Breast epithelium (tissue), 4 donors: ENCODE results near the gene ELK4. TPM values are rescaled to one million over a fixed set of nuclear protein-coding genes. Genes with fewer than 3 reads are reported as not detected.

Source experiments
- DNase-seq, 2 donors: peaks; one replicate each; pipeline ENCODE4 v3.0.0-alpha.2; 2019; ENCODE audit warnings: low spot score in 2 of 2
- H3K27ac ChIP-seq, 2 donors: fragments of 200-600 bp; sonication (generic) in 1 of 2; one replicate each; pipeline ENCODE4 v1.5.1; 2016 to 2019; ENCODE audit warnings: mild to moderate bottlenecking in 1 of 2
- H3K27me3 ChIP-seq, 2 donors: fragments of 200-600 bp; sonication (generic) in 1 of 2; one replicate each; pipeline versions ENCODE4 v1.5.1 to v1.6.0; 2017 to 2019; ENCODE audit warnings: control low read depth in 1 of 2, mild to moderate bottlenecking in 1 of 2
- H3K36me3 ChIP-seq: fragments of 200-600 bp; one replicate; pipeline ENCODE4 v1.5.1; 2019
- H3K4me1 ChIP-seq, 2 donors: fragments of 200-600 bp; sonication (generic); one replicate each; pipeline ENCODE4 v1.5.1; 2016 to 2019; ENCODE audit warnings: control low read depth in 1 of 2
- H3K4me3 ChIP-seq, 3 donors: fragments of 200-600 bp; sonication (generic); 1 replicate in 2 of 3; 2 replicates in 1 of 3; pipeline ENCODE4 v1.5.1; 2016 to 2019; ENCODE audit warnings: mild to moderate bottlenecking in 3 of 3, moderate library complexity in 2 of 3
- H3K9me3 ChIP-seq, 2 donors: fragments of 200-600 bp; sonication (generic) in 1 of 2; one replicate each; pipeline ENCODE4 v1.5.1; 2016 to 2019; ENCODE audit warnings: control low read depth in 1 of 2
- POLR2A ChIP-seq: fragments of 450-650 bp; IDR thresholded peaks from one replicate; pipeline ENCODE4 v1.6.1; 2016; ENCODE audit warnings: antibody characterized with exemption, mild to moderate bottlenecking, moderate library complexity
- POLR2AphosphoS5 ChIP-seq, 3 donors: sonication (generic); formaldehyde crosslinking; IDR thresholded peaks; one replicate each; pipeline ENCODE4 v1.6.1; 2017; ENCODE audit warnings: antibody characterized with exemption in 3 of 3
- intact Hi-C: fragments of 100-400 bp; cut with DNase I; formaldehyde crosslinking; loops from one replicate; pipeline ENCODE4 v1.15.1; 2023; ENCODE audit warnings: low total_unique reads
- total RNA-seq, 3 donors: library from RNA; depleted of rRNA; stranded (reverse); fragments of >200 nt; gene quantifications; one replicate each; pipeline ENCODE4 v1.1.0, GENCODE V29; 2016
- TF ChIP-seq, protein P1 (sequence below), 3 donors: fragments of 450-650 bp; IDR thresholded peaks; one replicate each; pipeline ENCODE4 v1.5.1; 2016 to 2017; ENCODE audit warnings: antibody characterized with exemption in 3 of 3, mild to moderate bottlenecking in 3 of 3, moderate library complexity in 3 of 3

The ELK4 gene
- total RNA-seq, 3 donors from 2014 or later, result 22.6 to 32.5 (median 26.5) TPM

DNA sequence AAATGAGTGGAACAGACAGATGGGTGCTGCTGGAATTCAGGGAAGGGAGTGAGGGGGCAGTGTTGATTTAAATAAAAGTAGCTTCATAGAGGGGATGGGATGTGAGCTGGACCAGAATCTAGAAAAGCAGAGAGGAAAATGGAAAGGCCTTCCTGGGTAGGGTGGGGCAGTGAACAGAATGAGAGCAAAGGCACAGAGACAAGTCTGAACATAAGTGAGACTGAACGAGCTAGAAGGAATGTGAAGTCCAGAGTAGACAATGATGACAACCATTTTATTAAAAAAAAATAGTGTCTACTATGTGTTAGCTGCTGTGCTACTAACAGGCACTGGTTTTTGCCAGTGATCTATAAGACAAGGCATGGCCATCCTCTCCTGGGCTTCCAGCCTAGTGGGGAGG is 36.0 kb downstream of the ELK4 start:
- no peak for TF ChIP-seq POLR2AphosphoS5 (IDR thresholded peaks at IDR 0.05)
- TF ChIP-seq, protein P1, sequence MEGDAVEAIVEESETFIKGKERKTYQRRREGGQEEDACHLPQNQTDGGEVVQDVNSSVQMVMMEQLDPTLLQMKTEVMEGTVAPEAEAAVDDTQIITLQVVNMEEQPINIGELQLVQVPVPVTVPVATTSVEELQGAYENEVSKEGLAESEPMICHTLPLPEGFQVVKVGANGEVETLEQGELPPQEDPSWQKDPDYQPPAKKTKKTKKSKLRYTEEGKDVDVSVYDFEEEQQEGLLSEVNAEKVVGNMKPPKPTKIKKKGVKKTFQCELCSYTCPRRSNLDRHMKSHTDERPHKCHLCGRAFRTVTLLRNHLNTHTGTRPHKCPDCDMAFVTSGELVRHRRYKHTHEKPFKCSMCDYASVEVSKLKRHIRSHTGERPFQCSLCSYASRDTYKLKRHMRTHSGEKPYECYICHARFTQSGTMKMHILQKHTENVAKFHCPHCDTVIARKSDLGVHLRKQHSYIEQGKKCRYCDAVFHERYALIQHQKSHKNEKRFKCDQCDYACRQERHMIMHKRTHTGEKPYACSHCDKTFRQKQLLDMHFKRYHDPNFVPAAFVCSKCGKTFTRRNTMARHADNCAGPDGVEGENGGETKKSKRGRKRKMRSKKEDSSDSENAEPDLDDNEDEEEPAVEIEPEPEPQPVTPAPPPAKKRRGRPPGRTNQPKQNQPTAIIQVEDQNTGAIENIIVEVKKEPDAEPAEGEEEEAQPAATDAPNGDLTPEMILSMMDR (IDR thresholded peaks at IDR 0.05), result no peak
- no peak for TF ChIP-seq POLR2A
- no peak for DNase-seq
- H3K27me3 ChIP-seq, result no peaks in the 10 kb centered on the region
- H3K4me1 ChIP-seq, result peaks cover 0 to 19% of the 10 kb centered on the region in 2 donors
- H3K36me3 ChIP-seq, result no peaks in the 10 kb centered on the region
- H3K4me3 ChIP-seq, result no peak overlapping the region
- intact Hi-C loops, result loop anchor here (10.0 kb wide), 1 partner anchor 49 kb away; no protein-coding TSS in a partner anchor
- no peak overlapping the region for H3K27ac ChIP-seq
- no peaks in the 10 kb centered on the region for H3K9me3 ChIP-seq

DNA sequence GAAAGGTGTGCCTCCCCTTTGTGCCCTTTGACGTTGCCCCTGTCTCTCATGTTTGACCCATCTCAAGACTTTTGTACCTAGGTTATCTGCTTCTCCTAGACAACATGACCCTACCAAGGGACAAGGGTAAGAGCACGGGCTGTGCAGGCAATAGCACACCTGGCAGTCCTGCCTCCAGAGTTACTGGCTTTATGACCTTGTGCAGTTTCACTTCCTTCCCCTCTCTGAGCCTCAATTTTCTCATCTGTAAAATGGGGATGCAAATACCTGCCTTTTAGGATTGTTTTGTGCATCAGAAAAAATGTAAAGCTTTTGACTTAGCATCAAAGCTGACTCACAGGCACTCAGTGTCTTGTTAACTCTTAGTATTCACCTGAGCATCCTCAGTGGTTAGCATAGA is 36.4 kb downstream of the ELK4 start:
- H3K4me1 ChIP-seq, result peaks cover 0 to 19% of the 10 kb centered on the region in 2 donors
- H3K9me3 ChIP-seq, result no peaks in the 10 kb centered on the region
- H3K27ac ChIP-seq, result no peak overlapping the region
- no peaks in the 10 kb centered on the region for H3K36me3 ChIP-seq
- DNase-seq, result no peak
- no peaks in the 10 kb centered on the region for H3K27me3 ChIP-seq
- H3K4me3 ChIP-seq, result no peak overlapping the region
- no peak for TF ChIP-seq POLR2A
- no peak for TF ChIP-seq POLR2AphosphoS5 (IDR thresholded peaks at IDR 0.05)
- TF ChIP-seq, protein P1 (IDR thresholded peaks at IDR 0.05), result no peak
- intact Hi-C loops, result loop anchor here (10.0 kb wide), 1 partner anchor 49 kb away; no protein-coding TSS in a partner anchor

DNA sequence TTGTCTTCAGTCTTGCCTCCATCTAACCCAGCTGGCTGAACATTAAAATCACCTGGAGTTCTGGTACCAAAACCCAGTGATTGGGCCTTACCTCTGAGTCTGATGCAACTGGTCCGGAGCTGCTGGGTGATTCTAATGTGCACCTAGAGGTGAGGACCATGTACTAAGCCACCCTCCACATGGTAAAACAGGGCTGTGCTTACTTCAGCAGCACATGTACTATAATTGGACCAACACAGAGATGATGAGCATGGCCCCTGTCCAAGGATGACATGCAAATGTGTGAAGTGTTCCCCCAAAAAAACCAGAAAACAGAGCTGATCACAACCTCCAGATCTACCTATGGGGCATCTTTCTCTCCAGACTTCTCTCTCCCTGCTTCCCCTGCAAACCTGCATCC is 37.0 kb downstream of the ELK4 start:
- no peaks in the 10 kb centered on the region for H3K36me3 ChIP-seq
- H3K4me3 ChIP-seq, result no peak overlapping the region
- H3K27ac ChIP-seq, result no peak overlapping the region
- DNase-seq, result no peak
- H3K9me3 ChIP-seq, result no peaks in the 10 kb centered on the region
- intact Hi-C loops, result loop anchor here (10.0 kb wide), 1 partner anchor 50 kb away; no protein-coding TSS in a partner anchor
- peaks cover 0 to 19% of the 10 kb centered on the region in 2 donors for H3K4me1 ChIP-seq
- TF ChIP-seq POLR2AphosphoS5 (IDR thresholded peaks at IDR 0.05), result no peak
- TF ChIP-seq POLR2A, result no peak
- TF ChIP-seq, protein P1 (IDR thresholded peaks at IDR 0.05), result no peak
- no peaks in the 10 kb centered on the region for H3K27me3 ChIP-seq

DNA sequence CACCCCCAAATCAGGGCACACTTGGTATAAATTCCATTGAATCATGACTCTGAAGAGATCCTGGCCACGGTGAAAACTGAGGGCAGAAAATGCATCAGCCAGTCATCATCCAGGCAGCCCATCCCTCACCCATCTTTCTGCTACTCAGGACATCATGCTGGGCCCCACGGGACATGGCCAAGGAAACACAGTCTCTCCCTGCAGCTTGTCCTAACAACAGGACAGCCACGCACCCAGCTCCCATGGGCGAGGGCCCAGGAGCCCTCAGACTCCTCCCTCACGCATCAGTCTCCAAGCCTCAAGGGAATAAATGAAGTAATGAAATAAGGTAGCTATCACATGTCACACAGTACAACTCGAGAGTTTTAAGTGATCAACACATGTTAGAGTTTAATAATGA is 37.8 kb downstream of the ELK4 start:
- Histone ChIP-seq H3K4me3 (no peak overlapping the region), H3K9me3 (no peaks in the 10 kb centered on the region), H3K27me3 (no peaks in the 10 kb centered on the region), H3K36me3 (no peaks in the 10 kb centered on the region), H3K4me1 (peaks cover 0 to 13% of the 10 kb centered on the region in 2 donors), H3K27ac (peak overlapping the region in 1 of 2 donors; percentile 17)
- no peak for DNase-seq
- intact Hi-C loops, result loop anchor here (10.0 kb wide), 1 partner anchor 51 kb away; no protein-coding TSS in a partner anchor
- TF ChIP-seq, protein P1 (IDR thresholded peaks at IDR 0.05), result no peak
- no peak for TF ChIP-seq POLR2AphosphoS5 (IDR thresholded peaks at IDR 0.05)
- TF ChIP-seq POLR2A, result no peak

DNA sequence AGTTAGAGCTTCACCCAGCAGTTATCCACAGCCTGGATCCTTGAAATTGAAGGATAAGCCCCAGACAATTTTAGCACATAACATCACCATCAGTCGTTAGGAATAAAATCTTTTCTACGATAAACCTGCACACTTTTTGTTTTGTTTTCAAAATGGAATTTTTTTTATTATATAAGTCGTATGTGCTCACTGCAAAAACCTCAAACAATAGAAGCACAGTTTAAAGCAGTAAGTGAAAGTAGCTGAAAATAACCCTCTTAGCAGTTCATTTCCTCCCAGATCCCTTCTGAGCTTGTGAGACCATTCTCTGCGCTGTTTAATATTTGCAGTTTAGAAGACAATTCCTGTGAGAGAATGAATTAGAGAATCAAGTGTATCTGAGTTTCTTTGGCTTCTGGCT is 38.3 kb downstream of the ELK4 start:
- Histone ChIP-seq H3K4me3 (no peak overlapping the region), H3K27ac (peak overlapping the region in 1 of 2 donors; percentile 17), H3K27me3 (no peaks in the 10 kb centered on the region), H3K9me3 (no peaks in the 10 kb centered on the region), H3K4me1 (peaks cover 0 to 9% of the 10 kb centered on the region in 2 donors), H3K36me3 (no peaks in the 10 kb centered on the region)
- TF ChIP-seq POLR2AphosphoS5 (IDR thresholded peaks at IDR 0.05) (no peak), POLR2A (no peak)
- TF ChIP-seq, protein P1 (IDR thresholded peaks at IDR 0.05), result no peak
- intact Hi-C loops, result loop anchor here (10.0 kb wide), 1 partner anchor 51 kb away; no protein-coding TSS in a partner anchor
- no peak for DNase-seq
